Upper lobe of left lung (tissue), 6 donors: ENCODE results near the gene SREBF1. TPM values are rescaled to one million over a fixed set of nuclear protein-coding genes. Genes with fewer than 3 reads are reported as not detected.

ENCODE experiments used
- ATAC-seq, 2 donors: fragments of 200-7000 bp; cut with Tn5 transposase; one replicate each; pipeline ENCODE4 v1.9.1; 2022; ENCODE audit warnings: mild to moderate bottlenecking in 2 of 2, moderate library complexity in 2 of 2; ENCODE audit not compliant: low FRiP score in 2 of 2
- DNase-seq, 2 donors: peaks; one replicate each; pipeline ENCODE4 v3.0.0-alpha.2; 2019 to 2020
- H3K27ac ChIP-seq, 4 donors: fragments of 200-600 bp; sonication (generic); one replicate each; pipeline ENCODE4 v1.5.1; 2016 to 2019
- H3K27me3 ChIP-seq, 4 donors: fragments of 200-600 bp; sonication (generic); one replicate each; pipeline ENCODE4 v1.5.1; 2017 to 2019
- H3K36me3 ChIP-seq, 4 donors: fragments of 200-600 bp; sonication (generic); one replicate each; pipeline ENCODE4 v1.5.1; 2016 to 2019
- H3K4me1 ChIP-seq, 4 donors: fragments of 200-600 bp; sonication (generic); one replicate each; pipeline ENCODE4 v1.5.1; 2018 to 2019
- H3K4me3 ChIP-seq, 4 donors: fragments of 200-600 bp; sonication (generic); one replicate each; pipeline ENCODE4 v1.5.1; 2017 to 2019; ENCODE audit warnings: mild to moderate bottlenecking in 2 of 4, moderate library complexity in 1 of 4
- H3K9me3 ChIP-seq, 4 donors: fragments of 200-600 bp; sonication (generic); one replicate each; pipeline ENCODE4 v1.5.1; 2018 to 2019
- EP300 ChIP-seq, 4 donors: sonication (generic); formaldehyde crosslinking; IDR thresholded peaks; one replicate each; pipeline ENCODE4 v1.5.1; 2017; ENCODE audit warnings: antibody characterized with exemption in 4 of 4, control low read depth in 2 of 4
- POLR2A ChIP-seq, 4 donors: fragments of 450-650 bp; IDR thresholded peaks; one replicate each; pipeline ENCODE4 v1.5.1; 2016 to 2017; ENCODE audit warnings: antibody characterized with exemption in 4 of 4, mild to moderate bottlenecking in 2 of 4
- POLR2AphosphoS5 ChIP-seq, 2 donors: sonication (generic); formaldehyde crosslinking; IDR thresholded peaks; one replicate each; pipeline ENCODE4 v1.5.1; 2017; ENCODE audit warnings: antibody characterized with exemption in 2 of 2
- WGBS, 2 donors: methylation state at CpG; one replicate each; pipeline ENCODE4 v1.1.5; 2017 to 2018; 5-methylcytosine and 5-hydroxymethylcytosine counted together
- total RNA-seq, 6 donors: library from RNA; depleted of rRNA in 4 of 6; stranded (reverse); fragments of >200 nt in 4 of 6; gene quantifications; one replicate each; pipeline versions ENCODE4 v1.1.0 to v1.2.1, GENCODE V29; 2016 to 2021
- TF ChIP-seq, protein P1 (sequence below), 6 experiments: fragments of 450-650 bp in 4 of 6; fragments of 200-600 bp in 2 of 6; sonication (generic) in 2 of 6; IDR thresholded peaks; one replicate each; pipeline ENCODE4 v1.5.1; 2016 to 2019; ENCODE audit warnings: antibody characterized with exemption in 6 of 6
- donor health status: DM: no; HTN: no; CAD: no; lungs with moderate emphysema.
- donor health status: DM: no; HTN: yes; CAD: no; lungs with severe emphysema.

SREBF1 gene
- total RNA-seq, result 100 to 1,000 TPM in 3 of 6 donors, 10 to 100 TPM in 3; 64.2 to 579 (median 123) TPM

DNA sequence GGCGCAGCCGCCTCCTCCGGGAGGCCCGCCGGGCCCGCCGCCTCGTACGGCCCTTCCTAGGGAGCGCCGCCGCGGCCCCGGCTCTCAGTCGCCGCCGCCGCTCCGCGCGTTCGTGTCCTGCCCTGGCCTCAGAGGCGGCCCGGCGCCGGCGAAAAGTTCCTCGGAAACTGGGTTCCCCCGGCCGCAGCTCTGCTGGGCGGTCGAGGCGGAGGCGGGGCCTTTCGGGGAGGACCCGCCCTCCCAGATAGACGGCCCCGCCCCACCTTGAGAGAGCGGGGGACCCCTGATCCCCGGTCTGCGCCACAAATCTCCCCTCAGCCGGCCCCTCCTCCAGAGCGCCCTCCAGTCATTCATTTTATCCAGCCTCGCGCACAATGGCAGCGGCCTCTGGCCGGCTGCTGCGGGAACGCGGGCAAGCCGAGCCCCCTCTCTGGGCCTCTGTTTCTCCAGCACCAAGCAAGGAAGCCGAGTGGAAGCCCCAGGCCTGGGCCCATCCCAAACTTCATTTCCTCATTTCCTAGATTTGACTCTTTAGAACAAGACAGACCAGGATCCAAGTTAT lies at the start of gene SREBF1:
TSS of gene SREBF1 (minus strand) at position 169 of the 562 bp plus-strand sequence. CDS start 169 bp downstream, outside the sequence.
- 5 to 11% methylated on average over 5 to 25 of the region's 52 CpGs for WGBS, 2 donors
- no peak for TF ChIP-seq EP300 (IDR thresholded peaks at IDR 0.05)
- TF ChIP-seq POLR2AphosphoS5 (IDR thresholded peaks at IDR 0.05), result no peak
- TF ChIP-seq, protein P1, sequence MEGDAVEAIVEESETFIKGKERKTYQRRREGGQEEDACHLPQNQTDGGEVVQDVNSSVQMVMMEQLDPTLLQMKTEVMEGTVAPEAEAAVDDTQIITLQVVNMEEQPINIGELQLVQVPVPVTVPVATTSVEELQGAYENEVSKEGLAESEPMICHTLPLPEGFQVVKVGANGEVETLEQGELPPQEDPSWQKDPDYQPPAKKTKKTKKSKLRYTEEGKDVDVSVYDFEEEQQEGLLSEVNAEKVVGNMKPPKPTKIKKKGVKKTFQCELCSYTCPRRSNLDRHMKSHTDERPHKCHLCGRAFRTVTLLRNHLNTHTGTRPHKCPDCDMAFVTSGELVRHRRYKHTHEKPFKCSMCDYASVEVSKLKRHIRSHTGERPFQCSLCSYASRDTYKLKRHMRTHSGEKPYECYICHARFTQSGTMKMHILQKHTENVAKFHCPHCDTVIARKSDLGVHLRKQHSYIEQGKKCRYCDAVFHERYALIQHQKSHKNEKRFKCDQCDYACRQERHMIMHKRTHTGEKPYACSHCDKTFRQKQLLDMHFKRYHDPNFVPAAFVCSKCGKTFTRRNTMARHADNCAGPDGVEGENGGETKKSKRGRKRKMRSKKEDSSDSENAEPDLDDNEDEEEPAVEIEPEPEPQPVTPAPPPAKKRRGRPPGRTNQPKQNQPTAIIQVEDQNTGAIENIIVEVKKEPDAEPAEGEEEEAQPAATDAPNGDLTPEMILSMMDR (IDR thresholded peaks at IDR 0.05), result peak in 1 of 6 experiments; percentile 6
- TF ChIP-seq POLR2A (IDR thresholded peaks at IDR 0.05), result no peak
- ATAC-seq (peak in 1 of 2 donors; percentile 70), DNase-seq (peak; percentile 80 to 92)
- H3K9me3 ChIP-seq, result no peaks in the 10 kb centered on the region
- no peaks in the 10 kb centered on the region for H3K27me3 ChIP-seq
- peak within 1 kb of the TSS; percentile 97 to 99 (median 99) for H3K27ac ChIP-seq
- H3K4me1 ChIP-seq, result peaks cover 54 to 85% (median 70%) of the 10 kb centered on the region in 4 donors
- peak within 1 kb of the TSS; percentile 67 to 96 (median 77) for H3K4me3 ChIP-seq
- H3K36me3 ChIP-seq, result peaks cover 0 to 4% (median 0%) of the 10 kb centered on the region in 4 donors

- Histone ChIP-seq H3K9me3 (no peaks in the 10 kb centered on the region), H3K4me1 (peaks cover 0 to 14% (median 6%) of the 10 kb centered on the region in 4 donors), H3K36me3 (peaks cover 0 to 36% (median 21%) of the 10 kb centered on the region in 4 donors), H3K27me3 (no peaks in the 10 kb centered on the region), H3K4me3 (no peak overlapping the region), H3K27ac (no peak overlapping the region)
- TF ChIP-seq EP300 (IDR thresholded peaks at IDR 0.05), result no peak
- 86 to 97% methylated on average over 6 of the region's 6 CpGs for WGBS, 2 donors
- DNase-seq (peak in 1 of 2 donors; percentile 75), ATAC-seq (peak in 1 of 2 donors; percentile 48)
Observed at GRCh38 chr17:17886226-17886625, 49.4 kb upstream of the SREBF1 start.

GRCh38 chr17:17884391-17885357 lies 47.9 kb upstream of the SREBF1 start:
- DNase-seq, result no peak
- WGBS, 2 donors, result 87 to 92% methylated on average over 15 to 16 of the region's 16 CpGs

GRCh38 chr17:17883801-17884200 lies 47.0 kb upstream of the SREBF1 start:
- no peak for DNase-seq
- no peak for ATAC-seq
- H3K4me1 ChIP-seq, result peaks cover 0 to 21% (median 13%) of the 10 kb centered on the region in 4 donors
- TF ChIP-seq POLR2AphosphoS5 (IDR thresholded peaks at IDR 0.05), result no peak
- TF ChIP-seq EP300 (IDR thresholded peaks at IDR 0.05), result no peak
- no peak for TF ChIP-seq POLR2A (IDR thresholded peaks at IDR 0.05)
- TF ChIP-seq, protein P1 (IDR thresholded peaks at IDR 0.05), result no peak
- H3K27me3 ChIP-seq, result no peaks in the 10 kb centered on the region
- no peaks in the 10 kb centered on the region for H3K9me3 ChIP-seq
- H3K4me3 ChIP-seq, result no peak overlapping the region
- 84 to 91% methylated on average over 3 of the region's 3 CpGs for WGBS, 2 donors
- no peak overlapping the region for H3K27ac ChIP-seq
- peaks cover 0 to 55% (median 33%) of the 10 kb centered on the region in 4 donors for H3K36me3 ChIP-seq

More at GRCh38 chr17:17884391-17885357, 47.9 kb upstream of the SREBF1 start:
- TF ChIP-seq, protein P1 (IDR thresholded peaks at IDR 0.05), result no peak
- TF ChIP-seq EP300 (IDR thresholded peaks at IDR 0.05) (no peak), POLR2AphosphoS5 (IDR thresholded peaks at IDR 0.05) (no peak), POLR2A (IDR thresholded peaks at IDR 0.05) (no peak)
- no peak for ATAC-seq
- Histone ChIP-seq H3K9me3 (no peaks in the 10 kb centered on the region), H3K4me1 (peaks cover 0 to 12% (median 6%) of the 10 kb centered on the region in 4 donors), H3K4me3 (no peak overlapping the region), H3K36me3 (peaks cover 0 to 46% (median 27%) of the 10 kb centered on the region in 4 donors), H3K27ac (no peak overlapping the region), H3K27me3 (no peaks in the 10 kb centered on the region)

DNA sequence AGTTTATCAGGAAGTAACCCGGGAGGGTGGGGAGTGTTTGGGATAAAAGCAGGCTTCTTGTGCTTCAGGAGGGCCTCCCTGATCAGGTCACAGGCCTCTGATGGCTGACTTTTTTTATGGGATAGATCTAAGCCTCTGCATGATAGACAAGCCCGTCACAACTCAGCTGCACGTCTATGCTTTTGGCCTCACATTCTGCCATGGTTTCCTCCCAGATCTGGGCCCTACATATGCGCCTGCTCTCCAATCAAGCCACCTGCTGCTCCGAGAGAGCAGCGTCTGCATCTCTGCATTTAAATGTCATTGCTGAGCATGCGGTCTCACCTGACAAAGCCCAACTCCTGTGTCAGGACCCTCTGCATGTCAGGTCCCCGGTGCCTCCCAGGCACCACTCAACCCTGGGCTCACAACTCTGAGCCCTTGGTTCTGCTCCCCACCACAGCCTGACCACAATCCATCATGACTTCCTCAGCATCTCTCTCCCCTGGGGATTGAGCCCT lies 45.3 kb upstream of the SREBF1 start:
- no peak for ATAC-seq
- Histone ChIP-seq H3K27me3 (no peaks in the 10 kb centered on the region), H3K9me3 (no peaks in the 10 kb centered on the region), H3K27ac (no peak overlapping the region), H3K4me3 (no peak overlapping the region), H3K4me1 (peaks cover 16 to 38% (median 27%) of the 10 kb centered on the region in 4 donors), H3K36me3 (peaks cover 0 to 58% (median 37%) of the 10 kb centered on the region in 4 donors)
- WGBS, 2 donors, result 77 to 87% methylated on average over 8 of the region's 8 CpGs
- no peak for DNase-seq
- TF ChIP-seq EP300 (IDR thresholded peaks at IDR 0.05) (no peak), POLR2A (IDR thresholded peaks at IDR 0.05) (no peak)
